HG02642 (cell line): Measurements from ENCODE around the gene ZNF581.

Experiments used
- ATAC-seq: cut with Tn5 transposase; IDR thresholded peaks from one replicate; pipeline ENCODE4 v1.9.1; 2021; ENCODE audit warnings: mild to moderate bottlenecking; ENCODE audit not compliant: unreplicated experiment, poor library complexity

ZNF581 gene

GRCh38 chr19:55647732-55648584 lies 4.5 kb downstream of the ZNF581 start, which contains the start of gene CCDC106:
CCDC106 (plus strand) TSS chr19:55648212; CDS start chr19:55649047, 835 bp downstream.
- peak; percentile 34 for ATAC-seq

- no peak for ATAC-seq
Observed at GRCh38 chr19:55648585-55649267, 5.3 kb downstream of the ZNF581 start.

GRCh38 chr19:55649268-55650125 lies 6.0 kb downstream of the ZNF581 start:
- no peak for ATAC-seq

GRCh38 chr19:55650126-55650557 lies 6.7 kb downstream of the ZNF581 start:
- no peak for ATAC-seq

GRCh38 chr19:55650602-55651230 lies 7.3 kb downstream of the ZNF581 start:
- ATAC-seq: no peak

- ATAC-seq: no peak
Observed at GRCh38 chr19:55651236-55651635, 7.8 kb downstream of the ZNF581 start.

- no peak for ATAC-seq
Observed at GRCh38 chr19:55652311-55653128, 9.1 kb downstream of the ZNF581 start.

- peak; percentile 46 for ATAC-seq
Observed at GRCh38 chr19:55653651-55654322, 10.3 kb downstream of the ZNF581 start.

- ATAC-seq: peak; percentile 61
Observed at GRCh38 chr19:55654323-55654867, 10.9 kb downstream of the ZNF581 start.

- peak; percentile 43 for ATAC-seq
Observed at GRCh38 chr19:55654868-55655647, 11.6 kb downstream of the ZNF581 start, which contains the start of gene U2AF2. U2AF2 (plus strand) TSS chr19:55655035; CDS start chr19:55655105, 70 bp downstream.

- ATAC-seq: no peak
Observed at GRCh38 chr19:55655648-55656040, 12.2 kb downstream of the ZNF581 start.

- no peak for ATAC-seq
Observed at GRCh38 chr19:55656552-55656951, 13.1 kb downstream of the ZNF581 start.

GRCh38 chr19:55656988-55657747 lies 13.7 kb downstream of the ZNF581 start:
- no peak for ATAC-seq

GRCh38 chr19:55658846-55659459 lies 15.5 kb downstream of the ZNF581 start:
- ATAC-seq: no peak

GRCh38 chr19:55659822-55660221 lies 16.4 kb downstream of the ZNF581 start:
- ATAC-seq: no peak

- no peak for ATAC-seq
Observed at GRCh38 chr19:55660404-55660803, 17.0 kb downstream of the ZNF581 start.
